Liver (tissue), 9 donors: ENCODE measurements around the gene RALB. TPM values are rescaled to one million over a fixed set of nuclear protein-coding genes. Genes with fewer than 3 reads are reported as not detected.

Experiments used
- DNase-seq: peaks from one replicate; pipeline ENCODE4 v3.0.0-alpha.2; 2017; ENCODE audit warnings: low spot score
- H3K27ac ChIP-seq, 2 donors: one replicate each; pipeline ENCODE4 v1.7.0; 2013; ENCODE audit warnings: inconsistent platforms in 2 of 2, low read length in 2 of 2, control low read depth in 1 of 2, low read depth in 1 of 2, mild to moderate bottlenecking in 1 of 2
- H3K27me3 ChIP-seq, 4 donors: one replicate each; pipeline versions ENCODE4 v1.6.1 to v1.7.0; 2013; ENCODE audit warnings: low read length in 3 of 4, inconsistent platforms in 1 of 4, mild to moderate bottlenecking in 1 of 4, moderate library complexity in 1 of 4; ENCODE audit not compliant: control insufficient read depth in 4 of 4, insufficient read depth in 4 of 4
- H3K36me3 ChIP-seq, 4 donors: one replicate each; pipeline versions ENCODE4 v1.6.1 to v1.7.0; 2013; ENCODE audit warnings: low read length in 3 of 4, mild to moderate bottlenecking in 3 of 4, low read depth in 1 of 4, moderate library complexity in 1 of 4; ENCODE audit not compliant: control insufficient read depth in 4 of 4, insufficient read depth in 3 of 4
- H3K4me1 ChIP-seq, 4 donors: one replicate each; pipeline versions ENCODE4 v1.6.1 to v1.7.0; 2013; ENCODE audit warnings: low read length in 3 of 4, mild to moderate bottlenecking in 3 of 4, moderate library complexity in 1 of 4; ENCODE audit not compliant: control insufficient read depth in 4 of 4, insufficient read depth in 4 of 4
- H3K4me3 ChIP-seq, 3 donors: one replicate each; pipeline versions ENCODE4 v1.6.1 to v1.7.0; 2013; ENCODE audit warnings: low read length in 3 of 3, control low read depth in 1 of 3, low read depth in 1 of 3, mild to moderate bottlenecking in 1 of 3
- H3K9ac ChIP-seq, 2 donors: one replicate each; pipeline ENCODE4 v1.7.0; 2013; ENCODE audit warnings: low read length in 2 of 2, mild to moderate bottlenecking in 2 of 2, moderate library complexity in 2 of 2, control low read depth in 1 of 2, low read depth in 1 of 2
- H3K9me3 ChIP-seq, 4 donors: one replicate each; pipeline versions ENCODE4 v1.6.1 to v1.7.0; 2013; ENCODE audit warnings: low read length in 3 of 4; ENCODE audit not compliant: control insufficient read depth in 4 of 4
- EGR1 ChIP-seq, 2 donors: IDR thresholded peaks; 2 replicates each; pipeline ENCODE4 v1.6.1; 2016 to 2018; ENCODE audit warnings: antibody characterized with exemption in 2 of 2, low read depth in 2 of 2
- FOXA1 ChIP-seq: IDR thresholded peaks from 2 replicates; pipeline ENCODE4 v1.6.1; 2016; ENCODE audit warnings: antibody characterized with exemption
- FOXA2 ChIP-seq: IDR thresholded peaks from 2 replicates; pipeline ENCODE4 v1.6.1; 2016; ENCODE audit warnings: antibody characterized with exemption
- GABPA ChIP-seq, 2 donors: IDR thresholded peaks in 1 of 2; conservative IDR thresholded peaks in 1 of 2; 2 replicates each; pipeline ENCODE4 v1.6.1; 2016; ENCODE audit warnings: antibody characterized with exemption in 2 of 2, mild to moderate bottlenecking in 1 of 2, moderate library complexity in 1 of 2
- HNF4A ChIP-seq, 2 donors: conservative IDR thresholded peaks; 2 replicates each; pipeline ENCODE4 v1.6.1; 2016; ENCODE audit warnings: antibody characterized with exemption in 2 of 2, mild to moderate bottlenecking in 2 of 2
- HNF4G ChIP-seq: IDR thresholded peaks from 2 replicates; pipeline ENCODE4 v1.6.1; 2016; ENCODE audit warnings: antibody characterized with exemption
- JUND ChIP-seq, 2 donors: IDR thresholded peaks; 2 replicates each; pipeline ENCODE4 v1.6.1; 2016; ENCODE audit warnings: antibody characterized with exemption in 2 of 2
- NR2F2 ChIP-seq: IDR thresholded peaks from 2 replicates; pipeline ENCODE4 v1.6.1; 2016; ENCODE audit warnings: antibody characterized with exemption
- RAD21 ChIP-seq, 2 donors: IDR thresholded peaks; 2 replicates each; pipeline ENCODE4 v1.6.1; 2016; ENCODE audit warnings: antibody characterized with exemption in 2 of 2, mild to moderate bottlenecking in 2 of 2
- RXRA ChIP-seq, 2 donors: IDR thresholded peaks; 2 replicates each; pipeline ENCODE4 v1.6.1; 2017 to 2018; ENCODE audit warnings: antibody characterized with exemption in 2 of 2, mild to moderate bottlenecking in 1 of 2
- SP1 ChIP-seq: IDR thresholded peaks from 2 replicates; pipeline ENCODE4 v1.6.1; 2018; ENCODE audit warnings: antibody characterized with exemption, mild to moderate bottlenecking
- TAF1 ChIP-seq: conservative IDR thresholded peaks from 2 replicates; pipeline ENCODE4 v1.6.1; 2016; ENCODE audit warnings: antibody characterized with exemption, mild to moderate bottlenecking
- YY1 ChIP-seq: IDR thresholded peaks from 2 replicates; pipeline ENCODE4 v1.6.1; 2016; ENCODE audit warnings: antibody characterized with exemption, mild to moderate bottlenecking
- WGBS: extraction: QIAGEN DNeasy Blood & Tissue Kit; methylation state at CpG from one replicate; pipeline ENCODE4 v1.1.7; 2013; 5-methylcytosine and 5-hydroxymethylcytosine counted together
- polyA plus RNA-seq, 2 donors: library from polyadenylated mRNA; stranded (reverse) in 1 of 2; unstranded in 1 of 2; fragments of 200-250 nt in 1 of 2; fragments of >200 nt in 1 of 2; fragmentation: Nextera tagmentation in 1 of 2; extraction: Ambion mirVana in 1 of 2; gene quantifications; one replicate each; pipeline versions ENCODE4 v1.2.1 to v1.2.3, GENCODE V29; 2013 to 2015
- total RNA-seq, 2 donors: library from RNA; depleted of rRNA; stranded (reverse); fragments of >200 nt; gene quantifications; one replicate each; pipeline ENCODE4 v1.2.3, GENCODE V29; 2014
- TF ChIP-seq, protein P1 (sequence below): fragments of 150-350 bp; IDR thresholded peaks from 2 replicates; pipeline ENCODE4 v1.5.1; 2017; ENCODE audit warnings: improper control_type of control experiment, low read depth, low read length; ENCODE audit not compliant: missing input control
- TF ChIP-seq, protein P2 (sequence below): IDR thresholded peaks from 2 replicates; pipeline ENCODE4 v1.6.1; 2016; ENCODE audit warnings: antibody characterized with exemption
- TF ChIP-seq, protein P3 (sequence below): IDR thresholded peaks from 2 replicates; pipeline ENCODE4 v1.6.1; 2016; ENCODE audit warnings: antibody characterized with exemption
- TF ChIP-seq, protein P4 (sequence below): IDR thresholded peaks from 2 replicates; pipeline ENCODE4 v1.6.1; 2016; ENCODE audit warnings: antibody characterized with exemption, mild to moderate bottlenecking
- TF ChIP-seq, protein P5 (sequence below): IDR thresholded peaks from 2 replicates; pipeline ENCODE4 v1.6.1; 2016; ENCODE audit warnings: antibody characterized with exemption
- donor health status: healthy.
- donor health status: healthy.
- donor health status: healthy.
- donor health status: healthy.
- donor health status: healthy.

The RALB gene
- total and polyA plus RNA-seq, 4 donors = 11.1 to 26.4 (median 20.1) TPM

DNA sequence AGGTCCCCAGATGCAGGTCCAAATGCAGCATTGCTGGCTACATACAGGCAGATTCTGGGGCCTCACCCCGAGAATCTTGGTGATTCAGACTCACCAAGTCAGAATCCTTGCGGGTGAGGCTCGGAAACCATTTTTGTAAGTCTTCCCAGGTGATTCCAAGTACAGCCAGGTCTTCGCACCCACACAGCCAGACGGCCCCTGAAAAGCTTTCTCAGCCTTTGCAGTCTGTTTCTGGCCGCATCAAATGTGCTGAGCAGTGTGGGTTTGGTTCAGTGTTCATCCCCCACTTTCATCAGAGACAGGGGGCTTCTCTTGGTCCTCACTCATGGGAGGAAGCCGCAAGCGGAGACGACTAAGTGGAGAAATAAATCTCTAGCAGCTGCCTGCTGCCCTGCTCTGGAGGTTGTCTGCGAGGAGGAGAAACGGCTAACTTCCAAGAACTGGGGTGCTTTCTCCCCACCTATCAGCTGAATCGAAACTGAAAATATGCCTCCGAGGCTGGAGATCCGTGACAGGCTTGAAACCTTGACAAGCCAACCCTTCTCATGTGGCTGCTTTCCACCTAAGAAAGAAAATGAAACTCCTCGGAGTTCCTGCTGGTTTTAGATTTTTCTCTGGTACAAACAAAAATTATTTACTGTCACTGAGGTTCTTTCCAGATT lies 20.5 kb upstream of the RALB start:
- DNase-seq = no peak
- peak overlapping the region in 1 of 2 donors; percentile 70 for H3K9ac ChIP-seq
- H3K9me3 ChIP-seq = no peaks in the 10 kb centered on the region
- WGBS = 61% methylated on average over 15 of the region's 15 CpGs
- no peaks in the 10 kb centered on the region for H3K36me3 ChIP-seq
- no peak for TF ChIP-seq HNF4G
- TF ChIP-seq, protein P1, sequence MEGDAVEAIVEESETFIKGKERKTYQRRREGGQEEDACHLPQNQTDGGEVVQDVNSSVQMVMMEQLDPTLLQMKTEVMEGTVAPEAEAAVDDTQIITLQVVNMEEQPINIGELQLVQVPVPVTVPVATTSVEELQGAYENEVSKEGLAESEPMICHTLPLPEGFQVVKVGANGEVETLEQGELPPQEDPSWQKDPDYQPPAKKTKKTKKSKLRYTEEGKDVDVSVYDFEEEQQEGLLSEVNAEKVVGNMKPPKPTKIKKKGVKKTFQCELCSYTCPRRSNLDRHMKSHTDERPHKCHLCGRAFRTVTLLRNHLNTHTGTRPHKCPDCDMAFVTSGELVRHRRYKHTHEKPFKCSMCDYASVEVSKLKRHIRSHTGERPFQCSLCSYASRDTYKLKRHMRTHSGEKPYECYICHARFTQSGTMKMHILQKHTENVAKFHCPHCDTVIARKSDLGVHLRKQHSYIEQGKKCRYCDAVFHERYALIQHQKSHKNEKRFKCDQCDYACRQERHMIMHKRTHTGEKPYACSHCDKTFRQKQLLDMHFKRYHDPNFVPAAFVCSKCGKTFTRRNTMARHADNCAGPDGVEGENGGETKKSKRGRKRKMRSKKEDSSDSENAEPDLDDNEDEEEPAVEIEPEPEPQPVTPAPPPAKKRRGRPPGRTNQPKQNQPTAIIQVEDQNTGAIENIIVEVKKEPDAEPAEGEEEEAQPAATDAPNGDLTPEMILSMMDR = no peak
- TF ChIP-seq FOXA1 = no peak
- TF ChIP-seq FOXA2 = no peak
- TF ChIP-seq SP1 = no peak
- no peak for TF ChIP-seq YY1
- TF ChIP-seq EGR1 (IDR thresholded peaks at IDR 0.05; ENCODE audit: low read depth in 2 of 2) = no peak
- no peak for TF ChIP-seq RXRA (IDR thresholded peaks at IDR 0.05)
- TF ChIP-seq, protein P2, sequence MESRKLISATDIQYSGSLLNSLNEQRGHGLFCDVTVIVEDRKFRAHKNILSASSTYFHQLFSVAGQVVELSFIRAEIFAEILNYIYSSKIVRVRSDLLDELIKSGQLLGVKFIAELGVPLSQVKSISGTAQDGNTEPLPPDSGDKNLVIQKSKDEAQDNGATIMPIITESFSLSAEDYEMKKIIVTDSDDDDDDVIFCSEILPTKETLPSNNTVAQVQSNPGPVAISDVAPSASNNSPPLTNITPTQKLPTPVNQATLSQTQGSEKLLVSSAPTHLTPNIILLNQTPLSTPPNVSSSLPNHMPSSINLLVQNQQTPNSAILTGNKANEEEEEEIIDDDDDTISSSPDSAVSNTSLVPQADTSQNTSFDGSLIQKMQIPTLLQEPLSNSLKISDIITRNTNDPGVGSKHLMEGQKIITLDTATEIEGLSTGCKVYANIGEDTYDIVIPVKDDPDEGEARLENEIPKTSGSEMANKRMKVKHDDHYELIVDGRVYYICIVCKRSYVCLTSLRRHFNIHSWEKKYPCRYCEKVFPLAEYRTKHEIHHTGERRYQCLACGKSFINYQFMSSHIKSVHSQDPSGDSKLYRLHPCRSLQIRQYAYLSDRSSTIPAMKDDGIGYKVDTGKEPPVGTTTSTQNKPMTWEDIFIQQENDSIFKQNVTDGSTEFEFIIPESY = no peak
- no peak for TF ChIP-seq RAD21 (IDR thresholded peaks at IDR 0.05)
- no peak for TF ChIP-seq GABPA (IDR thresholded peaks at IDR 0.05 in 1 of 2, conservative IDR thresholded peaks at IDR 0.05 in 1 of 2)
- TF ChIP-seq HNF4A (conservative IDR thresholded peaks at IDR 0.05) = no peak
- TF ChIP-seq, protein P3, sequence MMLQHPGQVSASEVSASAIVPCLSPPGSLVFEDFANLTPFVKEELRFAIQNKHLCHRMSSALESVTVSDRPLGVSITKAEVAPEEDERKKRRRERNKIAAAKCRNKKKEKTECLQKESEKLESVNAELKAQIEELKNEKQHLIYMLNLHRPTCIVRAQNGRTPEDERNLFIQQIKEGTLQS = no peak
- no peak for TF ChIP-seq NR2F2
- TF ChIP-seq TAF1 = no peak
- TF ChIP-seq JUND (IDR thresholded peaks at IDR 0.05) = no peak
- TF ChIP-seq, protein P4, sequence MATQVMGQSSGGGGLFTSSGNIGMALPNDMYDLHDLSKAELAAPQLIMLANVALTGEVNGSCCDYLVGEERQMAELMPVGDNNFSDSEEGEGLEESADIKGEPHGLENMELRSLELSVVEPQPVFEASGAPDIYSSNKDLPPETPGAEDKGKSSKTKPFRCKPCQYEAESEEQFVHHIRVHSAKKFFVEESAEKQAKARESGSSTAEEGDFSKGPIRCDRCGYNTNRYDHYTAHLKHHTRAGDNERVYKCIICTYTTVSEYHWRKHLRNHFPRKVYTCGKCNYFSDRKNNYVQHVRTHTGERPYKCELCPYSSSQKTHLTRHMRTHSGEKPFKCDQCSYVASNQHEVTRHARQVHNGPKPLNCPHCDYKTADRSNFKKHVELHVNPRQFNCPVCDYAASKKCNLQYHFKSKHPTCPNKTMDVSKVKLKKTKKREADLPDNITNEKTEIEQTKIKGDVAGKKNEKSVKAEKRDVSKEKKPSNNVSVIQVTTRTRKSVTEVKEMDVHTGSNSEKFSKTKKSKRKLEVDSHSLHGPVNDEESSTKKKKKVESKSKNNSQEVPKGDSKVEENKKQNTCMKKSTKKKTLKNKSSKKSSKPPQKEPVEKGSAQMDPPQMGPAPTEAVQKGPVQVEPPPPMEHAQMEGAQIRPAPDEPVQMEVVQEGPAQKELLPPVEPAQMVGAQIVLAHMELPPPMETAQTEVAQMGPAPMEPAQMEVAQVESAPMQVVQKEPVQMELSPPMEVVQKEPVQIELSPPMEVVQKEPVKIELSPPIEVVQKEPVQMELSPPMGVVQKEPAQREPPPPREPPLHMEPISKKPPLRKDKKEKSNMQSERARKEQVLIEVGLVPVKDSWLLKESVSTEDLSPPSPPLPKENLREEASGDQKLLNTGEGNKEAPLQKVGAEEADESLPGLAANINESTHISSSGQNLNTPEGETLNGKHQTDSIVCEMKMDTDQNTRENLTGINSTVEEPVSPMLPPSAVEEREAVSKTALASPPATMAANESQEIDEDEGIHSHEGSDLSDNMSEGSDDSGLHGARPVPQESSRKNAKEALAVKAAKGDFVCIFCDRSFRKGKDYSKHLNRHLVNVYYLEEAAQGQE = no peak
- TF ChIP-seq, protein P5, sequence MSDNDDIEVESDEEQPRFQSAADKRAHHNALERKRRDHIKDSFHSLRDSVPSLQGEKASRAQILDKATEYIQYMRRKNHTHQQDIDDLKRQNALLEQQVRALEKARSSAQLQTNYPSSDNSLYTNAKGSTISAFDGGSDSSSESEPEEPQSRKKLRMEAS = no peak
- no peaks in the 10 kb centered on the region for H3K27me3 ChIP-seq
- H3K4me3 ChIP-seq = peak overlapping the region in 2 of 3 donors; percentile 27 to 34
- peak overlapping the region; percentile 49 to 55 for H3K27ac ChIP-seq
- peaks cover 0 to 3% (median under 1%) of the 10 kb centered on the region in 4 donors for H3K4me1 ChIP-seq
